Measurements from ENCODE around the gene NEMP1. TPM values are rescaled to one million over a fixed set of nuclear protein-coding genes. Genes with fewer than 3 reads are reported as not detected.

The NEMP1 gene
- total and polyA plus RNA-seq, 2 of the 13 experiments (the other 11 are each of a cell fraction or from before 2014, with no cell fraction given): 11.4 to 12.9 TPM

DNA sequence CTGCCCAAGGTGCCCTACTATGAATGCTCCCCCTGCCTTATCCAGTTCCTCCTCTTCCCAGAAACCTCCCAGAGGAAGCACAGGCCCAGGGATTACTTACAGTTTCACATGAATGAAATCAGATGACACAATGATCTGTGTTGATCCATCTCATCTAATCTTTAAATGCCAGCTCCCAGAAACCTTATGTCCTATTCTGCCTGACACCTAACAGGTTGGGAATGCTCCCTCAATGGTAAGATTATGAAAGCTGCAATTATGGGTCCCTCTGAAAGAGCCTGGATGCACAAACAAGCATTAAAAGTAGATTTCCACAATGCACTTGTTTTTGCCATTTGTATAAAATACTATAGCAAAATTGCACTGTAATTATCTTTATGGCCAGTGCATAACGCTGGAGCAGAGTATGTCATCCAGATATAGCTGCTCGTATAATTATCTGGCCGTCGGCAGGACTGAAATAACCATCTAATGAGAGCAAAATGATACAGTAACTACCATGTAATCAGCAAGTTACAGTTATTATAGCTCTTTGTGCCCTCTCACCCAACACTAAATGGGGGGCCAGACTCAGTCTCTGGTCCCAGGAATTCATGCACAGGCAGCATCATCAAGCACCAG is 67.9 kb downstream of the NEMP1 start:
- no peaks in the 10 kb centered on the region for H3K9me3 ChIP-seq (ENCODE audit: low read length)
- POLR2A ChIA-PET: no interaction called here
- no peak overlapping the region for H3K9ac ChIP-seq (ENCODE audit: insufficient read depth, low read depth, low read length)
- TF ChIP-seq, protein P1, sequence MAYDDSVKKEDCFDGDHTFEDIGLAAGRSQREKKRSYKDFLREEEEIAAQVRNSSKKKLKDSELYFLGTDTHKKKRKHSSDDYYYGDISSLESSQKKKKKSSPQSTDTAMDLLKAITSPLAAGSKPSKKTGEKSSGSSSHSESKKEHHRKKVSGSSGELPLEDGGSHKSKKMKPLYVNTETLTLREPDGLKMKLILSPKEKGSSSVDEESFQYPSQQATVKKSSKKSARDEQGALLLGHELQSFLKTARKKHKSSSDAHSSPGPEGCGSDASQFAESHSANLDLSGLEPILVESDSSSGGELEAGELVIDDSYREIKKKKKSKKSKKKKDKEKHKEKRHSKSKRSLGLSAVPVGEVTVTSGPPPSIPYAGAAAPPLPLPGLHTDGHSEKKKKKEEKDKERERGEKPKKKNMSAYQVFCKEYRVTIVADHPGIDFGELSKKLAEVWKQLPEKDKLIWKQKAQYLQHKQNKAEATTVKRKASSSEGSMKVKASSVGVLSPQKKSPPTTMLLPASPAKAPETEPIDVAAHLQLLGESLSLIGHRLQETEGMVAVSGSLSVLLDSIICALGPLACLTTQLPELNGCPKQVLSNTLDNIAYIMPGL (CRISPR knock-in tag; IDR thresholded peaks at IDR 0.05; ENCODE audit: borderline replicate concordance in 1 of 2, low read depth in 1 of 2): no peak
- TF ChIP-seq, protein P2, sequence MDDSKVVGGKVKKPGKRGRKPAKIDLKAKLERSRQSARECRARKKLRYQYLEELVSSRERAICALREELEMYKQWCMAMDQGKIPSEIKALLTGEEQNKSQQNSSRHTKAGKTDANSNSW (CRISPR knock-in tag; IDR thresholded peaks at IDR 0.05; ENCODE audit: borderline replicate concordance): no peak
- TF ChIP-seq, protein P3, sequence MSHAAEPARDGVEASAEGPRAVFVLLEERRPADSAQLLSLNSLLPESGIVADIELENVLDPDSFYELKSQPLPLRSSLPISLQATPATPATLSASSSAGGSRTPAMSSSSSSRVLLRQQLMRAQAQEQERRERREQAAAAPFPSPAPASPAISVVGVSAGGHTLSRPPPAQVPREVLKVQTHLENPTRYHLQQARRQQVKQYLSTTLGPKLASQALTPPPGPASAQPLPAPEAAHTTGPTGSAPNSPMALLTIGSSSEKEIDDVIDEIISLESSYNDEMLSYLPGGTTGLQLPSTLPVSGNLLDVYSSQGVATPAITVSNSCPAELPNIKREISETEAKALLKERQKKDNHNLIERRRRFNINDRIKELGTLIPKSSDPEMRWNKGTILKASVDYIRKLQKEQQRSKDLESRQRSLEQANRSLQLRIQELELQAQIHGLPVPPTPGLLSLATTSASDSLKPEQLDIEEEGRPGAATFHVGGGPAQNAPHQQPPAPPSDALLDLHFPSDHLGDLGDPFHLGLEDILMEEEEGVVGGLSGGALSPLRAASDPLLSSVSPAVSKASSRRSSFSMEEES (CRISPR knock-in tag; IDR thresholded peaks at IDR 0.05): no peak
- TF ChIP-seq TMF1 (CRISPR knock-in tag; IDR thresholded peaks at IDR 0.05; ENCODE audit: low read depth): no peak
- TF ChIP-seq, protein P4, sequence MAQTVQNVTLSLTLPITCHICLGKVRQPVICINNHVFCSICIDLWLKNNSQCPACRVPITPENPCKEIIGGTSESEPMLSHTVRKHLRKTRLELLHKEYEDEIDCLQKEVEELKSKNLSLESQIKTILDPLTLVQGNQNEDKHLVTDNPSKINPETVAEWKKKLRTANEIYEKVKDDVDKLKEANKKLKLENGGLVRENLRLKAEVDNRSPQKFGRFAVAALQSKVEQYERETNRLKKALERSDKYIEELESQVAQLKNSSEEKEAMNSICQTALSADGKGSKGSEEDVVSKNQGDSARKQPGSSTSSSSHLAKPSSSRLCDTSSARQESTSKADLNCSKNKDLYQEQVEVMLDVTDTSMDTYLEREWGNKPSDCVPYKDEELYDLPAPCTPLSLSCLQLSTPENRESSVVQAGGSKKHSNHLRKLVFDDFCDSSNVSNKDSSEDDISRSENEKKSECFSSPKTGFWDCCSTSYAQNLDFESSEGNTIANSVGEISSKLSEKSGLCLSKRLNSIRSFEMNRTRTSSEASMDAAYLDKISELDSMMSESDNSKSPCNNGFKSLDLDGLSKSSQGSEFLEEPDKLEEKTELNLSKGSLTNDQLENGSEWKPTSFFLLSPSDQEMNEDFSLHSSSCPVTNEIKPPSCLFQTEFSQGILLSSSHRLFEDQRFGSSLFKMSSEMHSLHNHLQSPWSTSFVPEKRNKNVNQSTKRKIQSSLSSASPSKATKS (CRISPR knock-in tag; IDR thresholded peaks at IDR 0.05): no peak
- ATAC-seq (no peak), FAIRE-seq (no peak), DNase-seq (ENCODE audit: low spot score) (no peak)
- no peak overlapping the region for H3K27ac ChIP-seq (ENCODE audit: extremely low read length, insufficient read depth, low read length)
- in situ Hi-C loops (cut with HindIII; ENCODE audit: extremely low pct_ligation_motif_present, low pct_unique_long_range_greater_than_20kb): no loop called here
- intact Hi-C loops (cut with micrococcal nuclease; ENCODE audit: unreplicated experiment): no loop called here
- H4K20me1 ChIP-seq (ENCODE audit: insufficient read depth, low read length): no peaks in the 10 kb centered on the region
- CTCF ChIA-PET (ENCODE audit: low intra/inter-chr PET ratio, low total read pairs): no interaction called here
- peaks cover 31% of the 10 kb centered on the region for H3K4me1 ChIP-seq (ENCODE audit: insufficient read depth, low read length)
- H3K4me3 ChIP-seq (replicated peaks in 1 of 3; ENCODE audit: insufficient read depth in 1 of 3, low read depth in 2 of 3, low read length in 3 of 3): no peak overlapping the region
- H3K4me2 ChIP-seq (ENCODE audit: low read depth, low read length): no peak overlapping the region
- H2AFZ ChIP-seq (ENCODE audit: low read length): no peak overlapping the region
- no TSS peak for BruUV-seq (replicated peaks)
- no peaks in the 10 kb centered on the region for H3K36me3 ChIP-seq (replicated peaks in 1 of 2; ENCODE audit: control insufficient read depth in 1 of 2, insufficient read depth in 2 of 2, low read length in 2 of 2)
- peaks cover 3 to 35% of the 10 kb centered on the region in 2 experiments; a peak in 3 of 5 replicates for H3K27me3 ChIP-seq (ENCODE audit: control insufficient read depth in 1 of 2, insufficient read depth in 2 of 2, low read length in 2 of 2)
- WGBS (ENCODE audit: low lambda C conversion rate): 82% methylated on average over 4 of the region's 4 CpGs
- peaks cover 2% of the 10 kb centered on the region for H3K79me2 ChIP-seq (ENCODE audit: insufficient read depth, low read length)

Measured in HepG2 (cell line).